GM19023 (cell line): ENCODE data around the gene BCAS1.

Source experiments
- ATAC-seq: cut with Tn5 transposase; IDR thresholded peaks from one replicate; pipeline ENCODE4 v1.9.1; 2021; ENCODE audit warnings: mild to moderate bottlenecking, moderate library complexity; ENCODE audit not compliant: unreplicated experiment

BCAS1 gene

DNA sequence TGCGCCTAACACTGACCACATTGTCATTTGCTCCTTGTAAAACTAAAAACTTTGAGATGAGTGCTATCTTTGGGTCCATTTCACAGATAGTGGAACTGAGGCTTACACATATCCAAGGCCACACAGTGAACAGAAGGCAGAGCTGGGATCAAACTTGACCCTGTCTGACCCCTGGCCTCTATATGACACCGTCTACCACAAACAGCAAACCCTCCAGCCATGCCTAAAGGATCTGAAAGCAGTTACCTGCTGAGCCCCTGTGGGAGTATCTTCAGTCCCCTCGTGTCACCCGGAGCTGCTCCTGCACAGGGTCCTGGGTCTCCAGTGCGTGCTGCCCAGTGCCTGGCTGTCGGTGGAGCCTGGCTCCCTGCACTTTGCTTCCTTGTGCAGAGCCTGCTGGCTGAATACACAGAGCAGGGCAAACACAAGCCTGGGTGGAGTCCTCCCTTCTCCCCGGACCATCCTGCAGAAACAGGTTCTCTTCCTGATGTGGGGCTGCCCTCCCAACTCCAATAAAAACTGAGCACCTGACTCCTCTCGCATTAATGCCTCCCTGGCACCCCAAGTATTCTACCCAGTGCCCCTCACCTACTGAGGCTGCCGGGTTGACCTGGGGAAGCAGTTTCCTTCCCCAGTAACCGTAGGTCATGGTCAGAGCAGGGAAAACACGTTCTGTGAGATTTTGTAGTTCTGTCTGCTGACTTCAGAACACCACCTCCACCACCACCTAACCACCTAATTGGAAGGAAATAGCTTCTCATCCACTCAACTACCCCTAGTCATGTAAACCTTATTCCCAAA, at the start of gene BCAS1:
Gene BCAS1, minus strand, starts transcription at position 408 of the 801 bp plus-strand sequence. CDS start 11,876 bp downstream, outside the sequence.
- ATAC-seq: no peak

- no peak for ATAC-seq
These were observed 49.4 kb upstream of the BCAS1 start for GRCh38 chr20:54119744-54120143.

DNA sequence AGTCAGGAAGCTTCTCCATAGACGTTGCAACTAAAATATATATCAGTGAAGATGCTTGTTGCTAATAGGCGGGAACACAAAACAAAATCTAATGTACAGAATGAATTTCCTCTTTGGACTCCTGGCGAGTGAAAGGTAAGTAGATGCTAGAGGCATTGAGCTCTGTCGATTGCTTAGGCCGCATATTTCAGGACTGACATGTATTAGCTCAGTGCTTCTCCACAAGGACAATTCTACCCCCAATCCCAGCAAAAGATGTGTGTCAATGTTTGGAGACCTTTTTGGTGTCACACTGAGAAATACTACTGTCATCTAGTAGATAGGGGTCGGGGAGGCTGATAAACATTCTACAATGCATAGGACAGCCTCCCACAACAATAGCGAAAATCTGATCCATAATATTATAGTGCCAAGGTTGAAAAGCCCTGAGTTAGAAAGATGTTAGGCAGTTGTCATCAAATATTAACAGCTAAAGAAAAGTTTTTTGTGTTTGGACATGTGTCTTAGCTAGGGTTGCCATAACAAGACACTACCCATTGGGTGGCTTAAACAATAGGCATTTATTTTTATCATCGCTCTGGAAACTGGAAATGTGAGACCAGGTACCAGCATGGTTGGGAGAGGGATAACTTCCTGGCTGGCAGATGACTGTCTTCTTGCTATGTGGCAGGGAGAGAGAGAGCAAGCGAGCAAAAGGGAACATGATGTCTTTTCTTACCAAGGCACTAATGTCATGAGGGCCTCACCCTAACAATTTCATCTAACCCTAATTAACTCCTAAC, 48.0 kb upstream of the BCAS1 start:
- ATAC-seq: no peak

DNA sequence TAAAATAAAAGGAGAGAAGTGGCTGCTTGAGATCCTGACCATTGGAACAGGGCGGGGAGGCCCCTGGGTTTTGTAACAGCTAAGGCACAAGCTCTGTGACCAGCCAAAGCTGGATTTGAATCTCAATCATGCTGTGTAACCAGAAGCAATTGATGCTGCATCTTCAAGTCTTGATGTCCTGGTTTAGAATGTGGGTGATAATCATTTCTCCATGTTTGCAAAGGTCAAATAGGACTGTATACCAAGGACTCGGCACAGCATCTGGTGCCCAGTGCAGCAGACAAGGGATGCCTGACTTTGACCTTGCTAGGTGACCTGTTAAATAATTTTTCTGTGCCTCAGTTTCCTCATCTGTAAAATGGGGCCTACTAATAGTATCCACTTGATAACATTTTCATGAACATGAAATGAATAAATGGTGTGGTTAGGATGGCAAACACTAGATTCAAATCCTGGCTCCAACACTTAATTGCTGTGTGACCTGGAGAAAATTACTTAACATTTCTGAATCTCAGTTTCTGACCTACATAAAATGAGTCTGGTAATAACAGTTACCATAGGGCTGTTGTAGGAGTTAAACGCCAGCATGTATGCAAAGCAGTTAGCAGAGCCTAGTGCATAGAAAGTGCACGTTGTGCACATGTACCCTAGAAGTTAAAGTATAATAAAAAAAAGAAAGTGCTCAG, 46.3 kb upstream of the BCAS1 start:
- no peak for ATAC-seq

DNA sequence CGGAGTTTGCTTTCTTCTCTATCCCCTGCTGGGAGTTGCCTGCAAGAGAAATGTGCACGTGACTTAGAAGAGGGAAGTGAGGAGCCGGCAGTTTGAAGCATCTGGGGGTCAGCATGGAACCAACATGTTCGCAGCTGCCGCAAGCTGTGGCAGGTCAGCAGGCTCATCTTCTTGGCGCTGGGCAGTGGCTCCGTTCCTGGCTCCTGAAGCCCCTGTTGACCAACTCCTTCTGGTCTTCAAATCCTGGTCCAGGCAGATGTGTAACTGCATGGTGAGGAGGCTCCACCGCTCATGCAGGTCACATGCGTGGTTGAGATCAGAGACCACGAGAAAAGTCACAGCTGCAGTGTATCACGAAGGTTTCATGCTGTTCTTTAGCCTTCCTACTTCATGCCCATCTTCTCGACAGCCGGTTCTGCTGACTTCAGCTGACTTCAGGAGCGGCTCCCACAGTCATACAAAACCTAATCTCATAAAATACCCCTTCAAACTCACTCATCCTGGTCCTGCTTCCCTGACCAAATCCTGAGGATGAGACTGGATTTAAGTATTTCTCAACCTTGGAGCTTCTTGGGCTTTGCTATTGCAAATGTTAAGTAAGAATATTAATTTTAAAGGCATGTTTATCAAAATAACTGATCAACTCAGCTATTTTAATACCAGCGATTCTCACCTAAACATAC, 44.9 kb upstream of the BCAS1 start:
- no peak for ATAC-seq

- ATAC-seq: no peak
These were observed 43.7 kb upstream of the BCAS1 start for GRCh38 chr20:54114109-54114508.

DNA sequence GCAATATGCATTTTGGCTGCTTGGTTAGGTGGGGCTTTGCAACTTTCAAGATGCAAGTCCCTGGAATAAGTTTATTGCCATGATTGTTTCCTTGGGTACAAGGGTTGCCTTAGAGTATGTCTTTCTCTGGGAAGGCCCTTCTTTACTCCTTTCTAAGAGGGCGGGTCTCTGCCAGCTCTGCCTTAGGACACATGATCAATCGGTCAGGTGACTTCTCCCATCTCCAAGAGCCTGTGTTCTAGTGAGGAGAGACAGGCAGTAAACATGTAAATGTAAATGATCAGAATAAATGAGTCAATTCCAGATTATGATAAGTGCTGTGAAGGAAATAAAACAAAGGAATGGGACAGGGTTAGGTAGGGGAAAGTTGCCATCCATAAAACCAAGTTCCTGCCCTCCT, 43.2 kb upstream of the BCAS1 start:
- no peak for ATAC-seq

DNA sequence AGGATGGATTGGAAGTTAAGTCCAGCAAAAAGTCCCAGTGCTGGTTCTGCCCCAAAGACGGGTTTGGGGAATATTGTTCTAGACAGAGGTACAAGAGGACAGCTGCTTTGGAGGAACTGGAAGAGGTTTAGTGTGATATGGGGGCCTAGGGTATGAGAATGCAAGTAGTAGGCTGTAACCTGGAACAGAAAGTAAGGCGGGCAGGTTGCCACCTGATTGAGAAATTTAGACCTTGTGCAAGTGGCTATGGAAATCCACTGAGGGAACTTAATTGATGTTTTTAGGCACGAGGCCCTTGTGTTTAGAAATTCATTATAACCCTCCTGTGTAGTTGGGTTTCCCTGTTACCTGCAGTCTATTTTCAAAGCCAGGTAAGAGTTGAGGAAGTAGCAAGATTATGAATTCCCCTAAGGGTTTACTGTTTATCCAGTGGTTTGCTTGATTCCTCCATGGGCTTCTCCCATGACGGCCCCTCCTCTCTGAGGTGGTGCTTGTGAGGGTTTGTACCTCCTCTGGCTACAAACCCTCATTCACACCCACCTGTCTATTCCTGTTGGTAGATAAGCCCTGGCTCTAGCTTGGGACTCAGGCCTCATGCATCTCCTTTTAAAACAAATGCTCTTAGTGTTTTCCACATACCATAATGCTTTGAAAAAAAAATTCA, 42.0 kb upstream of the BCAS1 start:
- no peak for ATAC-seq

DNA sequence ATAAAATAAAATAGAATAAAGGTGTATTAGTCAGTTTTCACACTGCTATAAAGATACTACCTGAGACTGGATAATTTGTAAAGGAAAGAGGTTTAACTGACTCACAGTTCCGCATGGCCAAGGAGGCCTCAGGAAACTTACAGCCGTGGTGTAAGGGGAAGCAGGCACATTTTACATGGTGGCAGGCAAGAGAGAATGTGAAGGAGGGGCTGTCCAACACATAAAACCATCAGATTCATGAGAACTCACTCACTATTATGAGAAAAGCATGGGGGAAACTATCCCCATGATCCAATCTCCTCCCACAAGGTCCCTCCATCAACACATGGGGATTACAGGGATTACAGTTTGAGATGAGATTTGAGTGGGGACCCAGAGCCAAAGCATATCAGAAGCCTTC, 41.1 kb upstream of the BCAS1 start:
- no peak for ATAC-seq

GRCh38 chr20:54110457-54110856, 40.1 kb upstream of the BCAS1 start:
- ATAC-seq: no peak

DNA sequence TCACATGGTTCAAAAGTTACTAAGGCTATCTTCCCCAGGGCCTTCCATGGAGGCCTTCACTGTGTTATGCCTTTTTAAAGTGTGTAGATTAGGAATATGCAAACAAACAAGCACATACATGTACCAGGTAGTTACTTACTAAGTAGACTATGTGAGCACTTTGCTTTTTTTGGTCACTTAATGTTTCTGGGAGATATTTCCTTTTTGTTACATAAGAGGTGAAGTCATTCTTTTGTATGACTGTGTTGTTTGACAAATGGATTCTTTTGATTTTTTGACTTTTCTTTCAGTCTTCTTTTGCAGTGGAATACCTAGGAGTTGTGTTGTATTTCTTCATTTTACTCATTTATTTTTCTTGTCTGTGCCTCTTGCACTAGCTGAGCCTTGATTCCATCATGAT, 39.6 kb upstream of the BCAS1 start:
- ATAC-seq: no peak

DNA sequence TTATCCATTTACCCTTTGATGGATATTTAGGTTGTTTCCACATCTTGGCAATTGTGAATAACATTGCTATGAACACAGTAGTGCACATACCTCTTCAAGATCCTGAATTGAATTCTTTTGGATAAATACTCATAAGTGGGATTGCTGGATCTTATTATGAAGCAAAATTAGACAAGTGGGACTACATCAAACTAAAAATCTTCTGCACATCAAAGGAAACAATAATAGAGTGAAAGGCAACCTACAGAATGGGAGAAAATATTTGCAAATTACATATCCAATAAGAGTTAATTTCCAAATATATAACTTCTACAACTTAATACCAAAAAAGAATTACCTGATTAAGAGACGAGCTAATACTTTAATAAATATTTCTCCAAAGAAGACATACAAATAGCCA, 38.4 kb upstream of the BCAS1 start:
- no peak for ATAC-seq

DNA sequence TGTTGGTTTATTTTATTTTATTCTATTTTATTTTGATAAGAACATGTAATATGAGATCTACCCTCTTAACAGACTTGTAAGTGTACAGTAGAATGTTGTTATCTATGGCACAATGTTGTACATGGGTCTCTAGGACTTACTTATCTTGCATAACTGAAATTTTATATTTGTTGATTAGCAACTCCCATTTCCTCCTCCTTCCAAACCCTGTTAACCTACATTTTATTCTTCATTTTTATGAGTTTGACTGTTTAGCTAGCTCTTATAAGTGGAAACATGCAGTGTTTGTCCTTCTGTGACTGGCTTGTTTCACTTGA, 37.9 kb upstream of the BCAS1 start:
- ATAC-seq: no peak

- ATAC-seq: no peak
These were observed 37.4 kb upstream of the BCAS1 start for GRCh38 chr20:54107600-54108325.

- no peak for ATAC-seq
These were observed 36.8 kb upstream of the BCAS1 start for GRCh38 chr20:54107181-54107580.

DNA sequence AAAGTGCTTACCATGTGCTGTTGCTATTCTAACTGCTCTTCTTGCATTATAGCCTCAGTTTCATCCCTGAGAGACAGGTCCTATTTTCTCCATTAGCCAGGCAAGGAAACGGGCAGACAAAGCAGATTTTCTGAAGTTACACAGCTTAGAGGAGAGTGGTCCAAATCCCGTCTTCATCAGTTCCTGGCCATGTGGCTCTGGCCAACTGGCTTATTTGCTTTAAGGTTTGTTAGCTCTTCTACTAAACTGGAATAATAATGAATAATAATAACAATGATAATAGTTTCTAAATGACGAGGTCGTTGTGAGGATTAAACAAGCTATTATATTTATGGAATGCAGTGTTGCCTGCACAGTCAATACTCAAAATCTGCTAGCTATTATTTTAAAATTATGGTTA, 35.8 kb upstream of the BCAS1 start:
- no peak for ATAC-seq

GRCh38 chr20:54105653-54106052, 35.3 kb upstream of the BCAS1 start:
- ATAC-seq: no peak

DNA sequence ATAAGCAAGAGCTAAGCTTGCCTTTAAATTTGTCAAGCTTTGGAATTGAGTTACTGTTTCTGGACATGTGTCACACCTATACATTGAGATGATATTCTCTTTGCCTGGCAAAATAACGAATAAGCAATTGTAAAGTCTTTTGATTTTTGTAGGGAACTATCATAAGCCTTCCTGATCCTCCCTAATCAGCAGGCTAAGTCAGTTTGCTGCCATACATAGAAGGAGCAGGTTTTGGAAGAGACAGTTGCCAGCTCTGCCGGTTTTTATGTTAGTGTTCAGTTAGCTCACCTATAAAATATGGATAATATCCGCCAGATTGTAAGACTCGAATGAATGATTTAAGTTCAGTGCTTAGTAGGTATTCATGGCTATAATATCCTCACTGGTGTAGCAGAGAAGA, 34.4 kb upstream of the BCAS1 start:
- no peak for ATAC-seq

DNA sequence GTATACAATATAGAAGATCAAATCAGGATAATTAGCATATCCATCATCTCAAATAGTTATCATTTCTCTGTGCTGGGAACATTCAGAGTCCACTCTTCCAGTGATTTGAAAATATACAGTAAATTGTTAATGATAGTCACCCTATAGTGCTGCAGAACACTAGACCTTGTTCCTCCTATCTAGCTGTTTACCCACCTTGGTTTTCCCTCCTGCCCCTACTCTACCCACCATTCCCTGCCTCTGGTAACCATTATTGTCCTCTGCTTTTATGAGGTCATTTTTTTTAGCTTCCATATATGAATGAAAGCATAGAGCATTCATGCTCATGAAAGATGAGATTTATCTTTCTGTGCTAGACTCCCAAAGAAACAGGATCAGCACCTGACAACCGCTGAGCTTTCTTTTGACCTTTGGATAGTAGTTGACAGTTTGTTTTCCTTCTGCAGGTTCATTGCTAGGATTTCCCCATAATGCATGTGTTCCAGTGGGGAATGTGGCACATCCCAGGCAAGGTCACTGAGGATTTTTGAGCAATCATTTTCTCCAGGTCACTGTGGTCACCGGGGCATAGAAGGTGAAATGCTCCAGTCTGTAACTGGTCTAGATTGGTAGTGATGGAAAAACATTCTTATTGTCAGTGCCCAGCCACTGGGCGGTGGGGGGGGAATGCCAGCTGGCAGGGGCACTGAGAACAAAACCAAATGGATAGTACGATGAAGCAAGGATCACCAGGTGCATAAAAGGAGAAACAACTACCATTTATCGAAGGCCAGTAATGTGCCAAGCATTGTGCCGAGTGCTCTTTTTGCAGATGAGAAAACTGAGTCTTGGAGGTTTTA, 33.6 kb upstream of the BCAS1 start:
- ATAC-seq: no peak
